ENCODE results near the gene SGCG.
"Not testable (repeated sequence)": the region's sequence is repeated elsewhere in the genome, so short reads cannot be mapped to it uniquely, and the experiment has no call there.

The SGCG gene

GRCh38 chr13:23279321-23279720 is 98.5 kb downstream of the SGCG start:
- DNase-seq (no peak), ATAC-seq (no peak)
- Mint-ChIP-seq H3K27ac (no peak overlapping the region), H3K9me3 (peaks cover 0 to 2% of the 10 kb centered on the region in 2 donors), H3K4me1 (no peaks in the 10 kb centered on the region), H3K27me3 (peaks cover 20% of the 10 kb centered on the region), H3K4me3 (no peak overlapping the region)

DNA sequence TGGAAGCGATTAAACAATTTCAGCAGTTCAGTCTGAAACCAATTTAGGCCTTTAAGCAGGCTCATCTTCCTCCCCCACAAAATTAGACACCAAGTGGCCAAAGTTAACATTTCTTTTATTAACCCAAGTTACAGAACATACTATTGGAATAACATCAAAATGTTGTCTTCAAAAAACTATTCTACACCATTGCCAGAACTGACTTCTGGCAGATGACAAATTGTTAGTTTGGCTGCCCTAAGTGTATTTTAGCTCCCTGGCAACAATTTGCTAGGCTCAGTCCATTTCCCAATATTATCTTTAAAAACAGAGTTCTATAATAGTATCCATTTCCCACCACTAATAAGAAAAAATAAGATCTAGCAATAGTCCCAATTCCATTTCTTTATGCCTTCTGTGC is 107.8 kb downstream of the SGCG start:
- no peak for ATAC-seq
- Mint-ChIP-seq H3K27ac (no peak overlapping the region), H3K4me3 (no peak overlapping the region), H3K4me1 (no peaks in the 10 kb centered on the region), H3K27me3 (peaks cover 11% of the 10 kb centered on the region), H3K9me3 (peaks cover 0 to 8% of the 10 kb centered on the region in 2 donors)
- no peak for DNase-seq

- no peak for DNase-seq
- peaks cover 0 to 8% of the 10 kb centered on the region in 2 donors for H3K9me3 Mint-ChIP-seq
- no peaks in the 10 kb centered on the region for H3K4me1 Mint-ChIP-seq
- H3K27ac Mint-ChIP-seq = no peak overlapping the region
- no peak for ATAC-seq
- peaks cover 10% of the 10 kb centered on the region for H3K27me3 Mint-ChIP-seq
- H3K4me3 Mint-ChIP-seq = no peak overlapping the region
These were observed 108.2 kb downstream of the SGCG start for GRCh38 chr13:23288995-23289394.

GRCh38 chr13:23289917-23290357 is 109.2 kb downstream of the SGCG start:
- Mint-ChIP-seq H3K4me3 (no peak overlapping the region), H3K27ac (no peak overlapping the region), H3K4me1 (no peaks in the 10 kb centered on the region), H3K9me3 (peaks cover 0 to under 1% of the 10 kb centered on the region in 2 donors), H3K27me3 (peaks cover 10% of the 10 kb centered on the region)
- no peak for DNase-seq
- ATAC-seq = no peak

DNA sequence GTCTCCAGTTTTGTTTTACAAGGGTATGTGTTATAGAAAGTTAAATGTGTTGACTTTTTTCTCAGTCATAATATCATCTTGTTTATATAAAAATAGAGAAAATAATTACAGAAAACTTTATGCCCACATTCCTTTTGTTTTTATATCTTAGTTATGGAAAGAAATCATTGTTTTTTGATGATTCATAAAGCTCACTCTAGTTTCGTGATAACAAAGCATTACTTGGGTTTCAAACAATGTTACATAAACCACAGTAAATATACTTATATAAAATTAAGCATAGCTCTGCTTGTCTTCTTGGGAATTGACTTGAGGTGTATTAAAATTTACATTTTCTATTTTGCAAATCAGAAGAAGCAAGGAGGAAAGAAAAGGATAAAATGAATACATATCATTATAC is 111.8 kb downstream of the SGCG start:
- H3K9me3 Mint-ChIP-seq = no peaks in the 10 kb centered on the region
- DNase-seq = no peak
- H3K4me1 Mint-ChIP-seq = no peaks in the 10 kb centered on the region
- no peak for ATAC-seq
- H3K4me3 Mint-ChIP-seq = no peak overlapping the region
- H3K27me3 Mint-ChIP-seq = peaks cover 10% of the 10 kb centered on the region
- H3K27ac Mint-ChIP-seq = no peak overlapping the region

DNA sequence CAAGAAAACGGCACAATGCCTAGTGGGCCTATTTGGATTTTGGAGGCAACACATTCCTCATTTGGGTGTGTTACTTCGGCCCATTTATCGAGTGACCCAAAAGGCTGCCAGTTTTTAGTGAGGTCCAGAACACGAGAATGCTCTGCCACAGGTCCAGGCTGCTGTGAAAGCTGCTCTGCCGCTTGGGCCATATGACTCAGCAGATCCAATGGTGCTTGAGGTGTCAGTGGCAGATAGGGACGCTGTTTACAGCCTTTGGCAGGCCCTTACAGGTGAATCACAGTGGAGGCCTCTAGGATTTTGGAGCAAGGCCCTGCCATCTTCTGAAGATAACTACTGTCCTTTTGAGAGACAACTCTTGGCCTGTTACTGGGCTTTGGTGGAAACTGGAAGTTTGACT is 134.1 kb downstream of the SGCG start:
- not testable (repeated sequence) for ATAC-seq, DNase-seq, H3K4me3 Mint-ChIP-seq, H3K27ac Mint-ChIP-seq, H3K9me3 Mint-ChIP-seq
- H3K27me3 Mint-ChIP-seq = peaks cover 49% of the 10 kb centered on the region
- H3K4me1 Mint-ChIP-seq = peaks cover 13% of the 10 kb centered on the region

DNA sequence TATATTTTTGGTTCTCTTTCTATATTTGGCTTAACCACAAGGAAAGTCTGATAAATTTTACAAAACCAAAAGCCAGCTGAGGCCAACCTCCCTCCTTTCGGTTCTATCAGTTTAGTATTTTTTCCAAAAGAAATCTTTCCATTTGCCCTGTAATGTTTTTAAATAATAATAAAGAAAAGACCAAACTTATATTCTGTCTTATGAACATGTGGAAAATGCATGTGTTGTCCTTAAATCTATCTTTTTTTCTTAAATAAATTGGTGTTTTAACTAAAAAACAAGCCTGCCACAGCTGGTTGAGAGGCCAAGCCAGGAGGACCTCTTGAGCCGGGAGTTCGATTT is 139.1 kb downstream of the SGCG start:
- ATAC-seq (no peak), DNase-seq (no peak)
- no peaks in the 10 kb centered on the region for H3K9me3 Mint-ChIP-seq
- H3K4me1 Mint-ChIP-seq = peaks cover 40% of the 10 kb centered on the region
- peak overlapping the region in 1 of 2 donors; percentile 28 for H3K27ac Mint-ChIP-seq
- peaks cover 41% of the 10 kb centered on the region for H3K27me3 Mint-ChIP-seq
- no peak overlapping the region for H3K4me3 Mint-ChIP-seq

DNA sequence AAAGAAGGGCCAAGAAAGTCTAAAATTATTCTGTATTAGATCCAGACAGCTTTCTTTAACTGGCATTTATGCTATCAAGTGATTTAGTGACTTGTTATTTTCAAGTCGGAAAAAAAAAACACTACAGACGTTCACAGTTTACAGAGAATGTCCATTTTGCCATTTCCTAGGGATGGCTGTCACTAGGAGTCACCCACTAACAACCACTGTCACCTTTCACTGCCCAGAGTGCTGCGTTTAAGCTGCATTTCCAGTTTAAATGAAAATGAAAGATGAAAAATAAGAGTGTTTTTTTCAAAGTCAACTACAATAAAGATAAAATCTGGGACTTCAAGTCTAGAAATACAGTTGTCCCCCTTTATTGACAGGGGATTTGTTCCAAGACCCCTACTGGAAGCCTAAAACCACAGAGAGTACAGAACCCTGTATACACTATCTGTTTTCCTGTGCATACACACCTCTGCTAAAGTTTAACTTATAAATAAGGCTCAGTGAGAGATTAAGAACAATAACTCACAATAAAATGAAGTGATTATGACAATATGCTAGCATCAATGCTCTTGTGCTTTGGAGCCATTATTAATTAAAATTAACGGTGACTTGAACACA is 140.3 kb downstream of the SGCG start:
- ATAC-seq = no peak
- Mint-ChIP-seq H3K4me3 (peak overlapping the region in 1 of 2 donors; percentile 46), H3K27ac (peak overlapping the region in 1 of 2 donors; percentile 82)

DNA sequence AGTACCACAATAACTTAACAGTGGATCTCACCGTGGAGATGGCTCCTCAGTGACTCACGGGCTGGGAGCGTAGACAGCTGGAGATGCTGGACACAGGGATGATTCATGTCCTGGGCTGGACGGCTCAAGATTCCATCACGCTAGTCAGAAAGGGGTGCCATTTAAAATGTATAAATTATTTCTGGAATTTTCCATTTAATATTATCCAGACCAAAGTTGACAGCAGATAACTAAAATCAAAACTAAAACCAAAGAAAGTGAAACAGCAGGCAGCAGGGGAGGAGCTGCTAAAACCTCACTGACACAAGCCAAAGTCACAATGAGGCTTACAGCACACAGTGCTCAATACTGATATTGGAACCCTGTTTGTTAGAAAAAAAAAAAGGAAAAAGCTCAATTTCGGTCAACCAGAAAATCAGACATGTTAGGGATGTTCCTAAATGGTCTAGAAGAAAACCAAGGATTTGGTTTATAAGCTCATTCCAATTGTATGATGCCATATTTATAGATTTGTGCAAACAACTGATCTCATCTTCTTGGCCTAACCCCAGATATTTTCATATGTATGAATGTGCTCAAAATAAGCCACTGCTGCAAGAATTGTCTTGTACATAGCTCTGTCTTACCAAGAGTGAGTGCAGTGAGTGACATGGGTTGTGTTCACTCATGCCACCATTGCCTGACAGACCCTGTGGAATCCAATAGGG is 140.9 kb downstream of the SGCG start:
- Mint-ChIP-seq H3K27me3 (peaks cover 40% of the 10 kb centered on the region), H3K4me3 (peak overlapping the region; percentile 5 to 46), H3K9me3 (no peaks in the 10 kb centered on the region), H3K4me1 (peaks cover 40% of the 10 kb centered on the region), H3K27ac (peak overlapping the region; percentile 22 to 82)
- DNase-seq (peak in 1 of 2 donors; percentile 15), ATAC-seq (peak; percentile 91)

More for the DNA sequence above, 140.3 kb downstream of the SGCG start:
- Mint-ChIP-seq H3K4me1 (peaks cover 40% of the 10 kb centered on the region), H3K9me3 (no peaks in the 10 kb centered on the region), H3K27me3 (peaks cover 44% of the 10 kb centered on the region)
- DNase-seq = no peak

DNA sequence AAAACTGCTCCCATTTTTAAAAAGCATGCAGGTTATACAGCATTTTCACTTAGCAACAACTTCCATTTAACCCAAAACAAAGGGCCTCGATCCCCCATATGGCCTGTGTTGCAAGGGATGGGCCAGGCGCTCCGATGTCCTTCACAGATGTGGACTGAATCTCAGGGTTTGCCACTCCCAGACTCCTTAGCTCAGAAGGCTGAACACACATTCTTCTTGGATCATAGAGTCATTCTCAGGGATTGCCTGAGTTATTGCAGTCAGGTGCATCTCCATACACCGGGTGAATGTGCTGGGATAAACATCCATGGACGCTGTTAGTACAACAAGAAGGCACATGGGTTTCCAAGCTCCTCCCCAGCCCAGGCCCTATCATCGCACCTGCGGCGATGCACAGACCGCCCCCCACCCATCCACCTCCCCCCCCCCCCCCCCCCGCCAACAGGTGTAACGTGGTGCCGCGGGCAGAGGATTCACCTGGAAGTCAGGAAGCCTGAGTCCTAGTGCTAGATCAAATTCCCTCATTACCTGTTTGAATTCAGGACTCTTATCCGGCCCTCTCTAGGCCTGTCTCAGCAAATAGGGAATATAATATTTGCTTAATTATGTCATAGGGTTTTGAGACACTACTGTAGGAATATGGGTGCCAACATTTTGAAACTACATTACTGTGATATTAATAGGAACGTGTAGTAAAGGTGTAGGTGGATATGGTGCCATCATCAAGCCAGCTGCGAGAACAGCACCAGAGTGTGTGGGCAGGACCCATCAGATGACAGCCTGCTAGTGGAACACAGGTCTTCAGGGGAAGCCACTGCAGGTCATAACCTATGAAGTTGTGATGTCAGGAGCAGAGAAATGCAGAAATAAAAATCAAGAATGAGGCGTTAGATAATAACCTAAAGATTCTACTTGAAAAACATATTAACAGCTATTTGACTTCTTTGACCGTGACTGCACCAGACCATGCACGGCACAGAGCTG is 141.9 kb downstream of the SGCG start:
- Mint-ChIP-seq H3K27ac (no peak overlapping the region), H3K4me3 (no peak overlapping the region)
- no peak for ATAC-seq

DNA sequence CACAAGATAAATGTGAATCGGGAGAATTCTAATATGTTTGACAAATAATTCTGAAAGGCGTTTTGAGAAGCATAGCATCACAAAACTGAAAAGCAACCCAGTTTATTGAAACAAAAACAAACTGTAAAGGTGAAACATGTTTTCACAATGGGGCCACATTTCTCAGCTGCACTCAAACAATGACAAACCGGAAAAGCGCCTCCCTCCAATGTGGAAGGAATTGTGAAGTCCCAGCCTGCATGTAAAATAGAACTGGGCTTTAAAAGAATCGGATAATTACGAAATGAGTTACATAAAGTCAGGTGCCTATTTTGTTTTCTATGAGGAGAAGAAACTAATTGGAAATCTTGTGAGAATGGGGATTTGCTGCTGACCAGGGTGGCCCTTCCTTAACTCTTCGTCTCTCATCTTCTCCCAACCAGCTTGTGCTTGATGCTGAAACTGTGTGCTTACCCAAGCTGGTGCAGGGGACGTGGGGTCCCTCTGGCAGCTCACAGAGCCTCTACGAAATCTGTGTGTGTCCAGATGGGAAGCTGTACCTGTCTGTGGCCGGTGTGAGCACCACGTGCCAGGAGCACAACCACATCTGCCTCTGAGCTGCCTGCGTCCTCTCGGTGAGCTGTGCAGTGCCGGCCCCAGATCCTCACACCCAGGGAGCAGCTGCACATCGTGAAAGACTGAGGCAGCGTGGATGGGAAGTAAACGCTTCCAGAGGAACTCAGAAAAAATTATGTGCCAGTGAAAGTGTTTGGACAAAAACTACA is 143.3 kb downstream of the SGCG start:
- DNase-seq (no peak), ATAC-seq (no peak)
- H3K4me1 Mint-ChIP-seq = peaks cover 35% of the 10 kb centered on the region
- no peak overlapping the region for H3K4me3 Mint-ChIP-seq
- H3K27me3 Mint-ChIP-seq = peaks cover 19% of the 10 kb centered on the region
- no peak overlapping the region for H3K27ac Mint-ChIP-seq
- H3K9me3 Mint-ChIP-seq = peaks cover 0 to 7% of the 10 kb centered on the region in 2 donors

More for the DNA sequence above, 141.9 kb downstream of the SGCG start:
- no peak for DNase-seq
- Mint-ChIP-seq H3K9me3 (peaks cover 0 to 6% of the 10 kb centered on the region in 2 donors), H3K27me3 (peaks cover 31% of the 10 kb centered on the region), H3K4me1 (peaks cover 40% of the 10 kb centered on the region)

- Mint-ChIP-seq H3K27ac (no peak overlapping the region), H3K4me3 (no peak overlapping the region), H3K9me3 (peaks cover 0 to 15% of the 10 kb centered on the region in 2 donors), H3K4me1 (peaks cover 28% of the 10 kb centered on the region), H3K27me3 (peaks cover 16% of the 10 kb centered on the region)
- ATAC-seq = no peak
- no peak for DNase-seq
These were observed 144.4 kb downstream of the SGCG start for GRCh38 chr13:23325191-23325590.

DNA sequence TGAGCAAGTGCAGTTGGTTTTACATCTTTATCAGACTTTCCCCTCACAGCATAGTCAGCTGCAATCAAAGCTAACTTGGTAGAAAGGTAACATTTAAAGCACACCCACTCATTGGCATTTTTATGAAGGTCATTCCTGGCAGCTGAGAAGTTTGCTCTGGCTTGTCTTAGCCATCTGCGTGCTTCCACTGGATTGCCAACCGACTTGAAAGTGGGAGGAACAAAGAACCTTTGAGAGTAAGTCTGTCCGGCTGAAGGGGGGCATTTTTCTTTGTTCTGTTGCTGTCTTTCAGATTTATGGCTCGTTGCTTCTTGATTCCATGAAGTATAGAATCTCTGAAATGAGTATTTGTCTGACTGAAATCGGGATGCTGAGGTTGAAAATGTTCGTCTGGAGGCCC is 149.6 kb downstream of the SGCG start:
- H3K27ac Mint-ChIP-seq = no peak overlapping the region
- no peaks in the 10 kb centered on the region for H3K27me3 Mint-ChIP-seq
- H3K4me1 Mint-ChIP-seq = no peaks in the 10 kb centered on the region
- peaks cover 25 to 56% of the 10 kb centered on the region in 2 donors for H3K9me3 Mint-ChIP-seq
- no peak overlapping the region for H3K4me3 Mint-ChIP-seq
- no peak for DNase-seq
- ATAC-seq = no peak

- Mint-ChIP-seq H3K4me1 (no peaks in the 10 kb centered on the region), H3K4me3 (no peak overlapping the region), H3K27ac (no peak overlapping the region), H3K27me3 (no peaks in the 10 kb centered on the region), H3K9me3 (peaks cover 13 to 28% of the 10 kb centered on the region in 2 donors)
- DNase-seq (no peak), ATAC-seq (no peak)
These were observed 158.4 kb downstream of the SGCG start for GRCh38 chr13:23339225-23339624.

Data from stimulated activated naive CD8-positive, alpha-beta T cell treated with anti-CD3 and anti-CD28 coated beads, Interleukin-15, amount 100 ng/mL, for 72 hours (primary cell).